Neural cell (in vitro differentiated cells): Measurements from ENCODE around the gene ATOH8.

ENCODE experiments used
- CTCF ChIP-seq: fragments of 450-650 bp; IDR thresholded peaks from 2 replicates; pipeline ENCODE4 v1.5.1; 2014; ENCODE audit warnings: antibody characterized with exemption, mild to moderate bottlenecking, moderate library complexity; ENCODE audit not compliant: poor library complexity, severe bottlenecking
- RAD21 ChIP-seq: fragments of 450-650 bp; conservative IDR thresholded peaks from 2 replicates; pipeline ENCODE4 v1.6.1; 2014; ENCODE audit warnings: antibody characterized with exemption, mild to moderate bottlenecking, moderate library complexity

GRCh38 chr2:85785871-85786270 lies 32.1 kb downstream of the ATOH8 start:
- no peak for TF ChIP-seq RAD21
- TF ChIP-seq CTCF: no peak
